ENCODE measurements around the gene HTATSF1.

The HTATSF1 gene

GRCh38 chrX:136542281-136542680, 44.9 kb downstream of the HTATSF1 start:
- Histone ChIP-seq H3K4me2 (ENCODE audit: low read length) (no peak overlapping the region), H2AFZ (ENCODE audit: low read length) (no peak overlapping the region), H3K79me2 (ENCODE audit: insufficient read depth, low read length) (no peaks in the 10 kb centered on the region), H3K4me3 (ENCODE audit: low read depth, low read length, poor library complexity, severe bottlenecking) (no peak overlapping the region), H3K27me3 (ENCODE audit: insufficient read depth, low read length) (no peaks in the 10 kb centered on the region), H4K20me1 (ENCODE audit: insufficient read depth, low read length) (no peaks in the 10 kb centered on the region), H3K27ac (ENCODE audit: low read depth, low read length, poor library complexity, severe bottlenecking) (no peak overlapping the region), H3K36me3 (ENCODE audit: insufficient read depth, low read length) (no peaks in the 10 kb centered on the region), H3K9ac (ENCODE audit: low read length) (no peak overlapping the region), H3K4me1 (ENCODE audit: insufficient read depth, low read length, severe bottlenecking) (no peaks in the 10 kb centered on the region), H3F3A (ENCODE audit: insufficient read depth, low read length) (no peaks in the 10 kb centered on the region), H3K9me3 (ENCODE audit: low read length) (no peaks in the 10 kb centered on the region), H3K9me2 (ENCODE audit: low read depth, low read length) (no peaks in the 10 kb centered on the region)
- TF ChIP-seq, protein P1, sequence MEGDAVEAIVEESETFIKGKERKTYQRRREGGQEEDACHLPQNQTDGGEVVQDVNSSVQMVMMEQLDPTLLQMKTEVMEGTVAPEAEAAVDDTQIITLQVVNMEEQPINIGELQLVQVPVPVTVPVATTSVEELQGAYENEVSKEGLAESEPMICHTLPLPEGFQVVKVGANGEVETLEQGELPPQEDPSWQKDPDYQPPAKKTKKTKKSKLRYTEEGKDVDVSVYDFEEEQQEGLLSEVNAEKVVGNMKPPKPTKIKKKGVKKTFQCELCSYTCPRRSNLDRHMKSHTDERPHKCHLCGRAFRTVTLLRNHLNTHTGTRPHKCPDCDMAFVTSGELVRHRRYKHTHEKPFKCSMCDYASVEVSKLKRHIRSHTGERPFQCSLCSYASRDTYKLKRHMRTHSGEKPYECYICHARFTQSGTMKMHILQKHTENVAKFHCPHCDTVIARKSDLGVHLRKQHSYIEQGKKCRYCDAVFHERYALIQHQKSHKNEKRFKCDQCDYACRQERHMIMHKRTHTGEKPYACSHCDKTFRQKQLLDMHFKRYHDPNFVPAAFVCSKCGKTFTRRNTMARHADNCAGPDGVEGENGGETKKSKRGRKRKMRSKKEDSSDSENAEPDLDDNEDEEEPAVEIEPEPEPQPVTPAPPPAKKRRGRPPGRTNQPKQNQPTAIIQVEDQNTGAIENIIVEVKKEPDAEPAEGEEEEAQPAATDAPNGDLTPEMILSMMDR (IDR thresholded peaks at IDR 0.05; ENCODE audit: low read length): no peak

- Histone ChIP-seq H3K79me2 (ENCODE audit: insufficient read depth, low read length) (no peaks in the 10 kb centered on the region), H3K4me2 (ENCODE audit: low read length) (no peak overlapping the region), H4K20me1 (ENCODE audit: insufficient read depth, low read length) (no peaks in the 10 kb centered on the region), H3K36me3 (ENCODE audit: insufficient read depth, low read length) (no peaks in the 10 kb centered on the region), H3F3A (ENCODE audit: insufficient read depth, low read length) (no peaks in the 10 kb centered on the region), H3K9me3 (ENCODE audit: low read length) (no peaks in the 10 kb centered on the region), H2AFZ (ENCODE audit: low read length) (no peak overlapping the region), H3K9me2 (ENCODE audit: low read depth, low read length) (no peaks in the 10 kb centered on the region), H3K4me3 (ENCODE audit: low read depth, low read length, poor library complexity, severe bottlenecking) (no peak overlapping the region), H3K9ac (ENCODE audit: low read length) (no peak overlapping the region), H3K27me3 (ENCODE audit: insufficient read depth, low read length) (no peaks in the 10 kb centered on the region), H3K27ac (ENCODE audit: low read depth, low read length, poor library complexity, severe bottlenecking) (no peak overlapping the region), H3K4me1 (ENCODE audit: insufficient read depth, low read length, severe bottlenecking) (no peaks in the 10 kb centered on the region)
- TF ChIP-seq EZH2 (IDR thresholded peaks at IDR 0.05; ENCODE audit: borderline replicate concordance, low read length): no peak
- TF ChIP-seq, protein P1 (IDR thresholded peaks at IDR 0.05; ENCODE audit: low read length): no peak
Measured at GRCh38 chrX:136546371-136546781, 49.0 kb downstream of the HTATSF1 start.

DNA sequence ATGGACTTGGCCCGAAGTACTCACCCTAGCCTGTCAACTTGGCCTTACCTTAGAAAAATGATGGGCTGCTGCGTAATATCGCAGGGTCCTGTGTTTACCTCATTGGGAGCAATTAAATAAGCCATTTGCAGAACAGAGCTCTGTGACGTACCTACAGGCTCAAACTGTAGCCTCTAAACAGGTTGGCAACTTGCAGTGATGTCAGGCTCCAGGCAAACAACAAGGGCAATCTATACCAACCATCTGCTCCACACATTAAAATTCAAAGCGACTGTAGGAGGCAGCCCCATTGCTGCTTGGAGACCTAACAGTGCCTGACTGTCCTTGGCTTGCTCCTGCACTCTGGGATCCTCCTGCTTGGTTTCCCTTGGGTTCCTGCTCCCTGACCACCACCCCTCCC, 51.8 kb downstream of the HTATSF1 start:
- H3K36me3 ChIP-seq (ENCODE audit: insufficient read depth, low read length): no peaks in the 10 kb centered on the region
- no peaks in the 10 kb centered on the region for H3K27me3 ChIP-seq (ENCODE audit: insufficient read depth, low read length)
- H4K20me1 ChIP-seq (ENCODE audit: insufficient read depth, low read length): no peaks in the 10 kb centered on the region
- H3K4me3 ChIP-seq (ENCODE audit: low read depth, low read length, poor library complexity, severe bottlenecking): no peak overlapping the region
- H3K9me3 ChIP-seq (ENCODE audit: low read length): no peaks in the 10 kb centered on the region
- no peaks in the 10 kb centered on the region for H3F3A ChIP-seq (ENCODE audit: insufficient read depth, low read length)
- H3K27ac ChIP-seq (ENCODE audit: low read depth, low read length, poor library complexity, severe bottlenecking): no peak overlapping the region
- no peaks in the 10 kb centered on the region for H3K4me1 ChIP-seq (ENCODE audit: insufficient read depth, low read length, severe bottlenecking)
- H3K4me2 ChIP-seq (ENCODE audit: low read length): no peak overlapping the region
- H3K79me2 ChIP-seq (ENCODE audit: insufficient read depth, low read length): no peaks in the 10 kb centered on the region
- H2AFZ ChIP-seq (ENCODE audit: low read length): no peak overlapping the region
- no peak overlapping the region for H3K9ac ChIP-seq (ENCODE audit: low read length)
- no peaks in the 10 kb centered on the region for H3K9me2 ChIP-seq (ENCODE audit: low read depth, low read length)
- no peak for TF ChIP-seq EZH2 (IDR thresholded peaks at IDR 0.05; ENCODE audit: borderline replicate concordance, low read length)
- TF ChIP-seq, protein P1 (IDR thresholded peaks at IDR 0.05; ENCODE audit: low read length): no peak

All from OCI-LY1 (cell line).